GM18873 (cell line): ENCODE data around the gene GMDS.

Source experiments
- ATAC-seq: cut with Tn5 transposase; IDR thresholded peaks from one replicate; pipeline ENCODE4 v1.9.1; 2021; ENCODE audit warnings: mild to moderate bottlenecking, moderate library complexity, moderate number of reproducible peaks; ENCODE audit not compliant: unreplicated experiment, low FRiP score

GMDS gene

DNA sequence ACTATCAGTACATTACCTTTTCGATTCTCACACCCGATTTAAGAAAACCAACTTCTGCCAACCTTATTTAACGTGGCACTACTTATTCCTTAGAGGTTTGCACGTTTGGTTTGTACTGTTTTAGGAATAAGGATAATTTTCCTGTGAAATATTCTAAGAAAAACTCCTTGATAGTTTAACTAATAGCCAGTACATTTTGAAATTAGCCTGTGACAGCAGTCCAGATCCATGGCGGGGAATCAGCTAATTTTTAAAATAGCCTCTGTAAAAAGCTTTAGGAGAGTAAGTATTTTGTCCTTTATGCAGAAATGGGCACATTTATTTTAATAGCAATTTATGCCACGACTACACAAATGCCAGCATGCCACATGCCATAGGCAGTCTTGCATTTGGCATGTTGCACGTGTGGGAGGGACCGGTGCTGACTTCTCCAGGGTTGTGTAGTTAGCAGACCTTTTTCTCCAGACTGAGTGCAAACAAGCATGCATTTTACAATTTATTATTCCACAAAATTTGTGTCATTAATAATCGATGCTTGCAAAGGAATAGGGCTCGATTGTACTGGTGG, 629.5 kb downstream of the GMDS start:
- ATAC-seq = no peak

DNA sequence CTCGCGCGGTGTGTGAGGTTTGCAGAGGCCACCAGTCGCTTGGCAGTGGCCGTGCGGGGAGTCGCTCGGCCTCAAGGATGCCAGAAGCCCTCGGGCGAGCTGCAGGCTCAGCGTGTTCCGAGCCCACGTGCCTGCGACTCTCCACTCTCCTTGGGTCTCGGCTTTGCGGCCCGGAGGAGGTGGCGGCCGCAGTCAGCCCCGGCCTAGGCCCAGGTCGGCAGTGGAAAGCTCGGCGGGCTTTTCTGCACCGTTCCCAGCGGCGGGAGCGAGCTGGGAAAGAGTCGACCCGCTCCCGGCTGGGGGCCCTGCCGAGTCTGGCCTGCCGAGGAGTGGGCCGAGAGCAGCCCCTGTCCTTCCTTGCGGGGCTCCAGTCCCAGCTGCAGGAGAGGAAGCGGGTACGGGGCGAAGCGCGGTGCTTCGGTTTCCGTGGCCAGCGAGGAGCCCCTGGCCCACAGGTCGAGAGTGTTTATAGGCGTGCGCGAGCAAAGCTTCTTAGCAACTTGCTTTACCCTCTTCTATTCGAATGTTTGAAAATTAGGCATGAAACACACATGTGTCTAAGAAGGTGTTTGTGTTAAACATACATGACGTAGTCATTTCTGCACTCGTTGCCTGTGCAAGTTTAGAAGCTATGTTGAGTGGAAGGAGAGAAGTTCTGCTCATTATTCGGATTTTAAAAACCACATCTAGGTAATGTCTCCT, 630.1 kb downstream of the GMDS start:
- ATAC-seq = no peak

DNA sequence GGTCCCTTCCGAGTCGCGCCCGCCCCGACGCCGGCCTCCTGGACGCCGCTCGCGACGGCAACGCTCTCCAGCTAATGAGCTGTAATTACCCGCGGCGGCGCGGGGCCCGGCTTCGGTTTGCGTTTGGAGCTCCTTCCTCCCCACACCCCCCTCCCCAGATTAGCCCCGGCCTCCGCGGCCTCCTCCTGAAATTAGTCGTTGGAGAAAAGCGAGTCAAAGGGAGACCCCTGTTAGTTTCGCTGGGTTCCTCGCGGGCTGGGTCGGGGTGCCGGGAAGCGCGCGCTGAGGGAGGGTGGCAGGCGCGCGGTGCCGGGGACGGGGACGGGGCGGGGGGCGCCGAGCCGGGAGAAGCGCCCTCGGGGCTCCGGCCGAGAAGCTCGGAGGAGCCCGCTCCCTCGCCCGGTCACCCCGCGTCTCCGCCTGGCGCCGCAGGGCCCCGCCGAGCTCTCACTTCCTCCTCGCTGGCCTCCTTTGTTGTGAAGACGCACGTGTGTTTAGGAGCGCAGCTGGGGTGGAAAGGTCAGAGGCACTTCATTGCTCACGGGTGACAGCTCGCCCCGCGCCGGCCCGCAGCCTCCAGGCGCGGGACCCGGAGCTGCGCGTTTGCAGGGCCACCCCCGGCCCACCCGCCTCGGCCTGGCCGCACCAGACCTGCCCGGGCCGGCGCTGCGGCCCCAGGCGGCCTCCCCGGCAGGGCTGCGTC, 630.8 kb downstream of the GMDS start:
- no peak for ATAC-seq

DNA sequence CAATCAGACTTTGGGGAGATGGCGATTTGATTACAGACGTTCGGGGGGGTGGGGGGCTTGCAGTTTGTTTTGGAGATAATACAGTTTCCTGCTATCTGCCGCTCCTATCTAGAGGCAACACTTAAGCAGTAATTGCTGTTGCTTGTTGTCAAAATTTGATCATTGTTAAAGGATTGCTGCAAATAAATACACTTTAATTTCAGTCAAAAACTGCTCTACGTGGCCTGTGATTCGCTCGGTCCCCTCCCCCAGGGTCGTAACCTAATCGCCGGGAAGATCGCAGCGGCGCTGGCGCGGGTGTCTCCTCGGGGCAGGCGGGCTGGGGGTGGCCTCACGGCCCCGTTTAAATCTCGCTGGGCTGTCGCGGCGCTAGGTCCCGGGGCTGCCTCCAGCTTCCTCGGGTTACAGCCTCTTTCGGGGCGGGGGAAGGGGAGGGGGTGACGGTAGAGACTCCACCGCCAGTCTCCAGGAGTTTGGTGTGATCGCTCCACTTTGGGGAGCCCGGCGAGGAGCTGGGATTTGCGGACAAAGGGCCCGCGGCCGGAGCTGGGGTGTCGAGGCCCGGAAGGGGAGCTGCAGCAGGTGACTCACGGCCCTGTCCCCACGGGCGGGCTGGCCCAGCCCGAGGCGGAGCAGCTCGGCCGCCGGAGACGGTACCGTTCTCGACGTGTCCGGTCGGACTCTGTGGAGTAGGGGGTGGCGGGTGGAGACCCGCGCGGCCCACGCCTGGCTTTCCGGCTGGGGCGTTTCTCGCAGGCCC, 631.5 kb downstream of the GMDS start:
- no peak for ATAC-seq

DNA sequence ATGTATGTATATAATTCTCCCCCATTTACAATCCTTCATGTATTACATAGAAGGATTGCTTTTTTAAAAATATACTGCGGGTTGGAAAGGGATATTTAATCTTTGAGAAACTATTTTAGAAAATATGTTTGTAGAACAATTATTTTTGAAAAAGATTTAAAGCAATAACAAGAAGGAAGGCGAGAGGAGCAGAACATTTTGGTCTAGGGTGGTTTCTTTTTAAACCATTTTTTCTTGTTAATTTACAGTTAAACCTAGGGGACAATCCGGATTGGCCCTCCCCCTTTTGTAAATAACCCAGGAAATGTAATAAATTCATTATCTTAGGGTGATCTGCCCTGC, 632.1 kb downstream of the GMDS start:
- no peak for ATAC-seq

DNA sequence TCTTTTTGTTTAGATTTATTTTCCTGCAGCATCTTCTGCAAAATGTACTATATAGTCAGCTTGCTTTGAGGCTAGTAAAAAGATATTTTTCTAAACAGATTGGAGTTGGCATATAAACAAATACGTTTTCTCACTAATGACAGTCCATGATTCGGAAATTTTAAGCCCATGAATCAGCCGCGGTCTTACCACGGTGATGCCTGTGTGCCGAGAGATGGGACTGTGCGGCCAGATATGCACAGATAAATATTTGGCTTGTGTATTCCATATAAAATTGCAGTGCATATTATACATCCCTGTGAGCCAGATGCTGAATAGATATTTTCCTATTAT, 632.5 kb downstream of the GMDS start:
- no peak for ATAC-seq

DNA sequence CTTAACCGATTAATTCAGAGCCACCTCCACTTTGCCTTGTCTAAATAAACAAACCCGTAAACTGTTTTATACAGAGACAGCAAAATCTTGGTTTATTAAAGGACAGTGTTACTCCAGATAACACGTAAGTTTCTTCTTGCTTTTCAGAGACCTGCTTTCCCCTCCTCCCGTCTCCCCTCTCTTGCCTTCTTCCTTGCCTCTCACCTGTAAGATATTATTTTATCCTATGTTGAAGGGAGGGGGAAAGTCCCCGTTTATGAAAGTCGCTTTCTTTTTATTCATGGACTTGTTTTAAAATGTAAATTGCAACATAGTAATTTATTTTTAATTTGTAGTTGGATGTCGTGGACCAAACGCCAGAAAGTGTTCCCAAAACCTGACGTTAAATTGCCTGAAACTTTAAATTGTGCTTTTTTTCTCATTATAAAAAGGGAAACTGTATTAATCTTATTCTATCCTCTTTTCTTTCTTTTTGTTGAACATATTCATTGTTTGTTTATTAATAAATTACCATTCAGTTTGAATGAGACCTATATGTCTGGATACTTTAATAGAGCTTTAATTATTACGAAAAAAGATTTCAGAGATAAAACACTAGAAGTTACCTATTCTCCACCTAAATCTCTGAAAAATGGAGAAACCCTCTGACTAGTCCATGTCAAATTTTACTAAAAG, 633.0 kb downstream of the GMDS start:
- ATAC-seq = no peak

DNA sequence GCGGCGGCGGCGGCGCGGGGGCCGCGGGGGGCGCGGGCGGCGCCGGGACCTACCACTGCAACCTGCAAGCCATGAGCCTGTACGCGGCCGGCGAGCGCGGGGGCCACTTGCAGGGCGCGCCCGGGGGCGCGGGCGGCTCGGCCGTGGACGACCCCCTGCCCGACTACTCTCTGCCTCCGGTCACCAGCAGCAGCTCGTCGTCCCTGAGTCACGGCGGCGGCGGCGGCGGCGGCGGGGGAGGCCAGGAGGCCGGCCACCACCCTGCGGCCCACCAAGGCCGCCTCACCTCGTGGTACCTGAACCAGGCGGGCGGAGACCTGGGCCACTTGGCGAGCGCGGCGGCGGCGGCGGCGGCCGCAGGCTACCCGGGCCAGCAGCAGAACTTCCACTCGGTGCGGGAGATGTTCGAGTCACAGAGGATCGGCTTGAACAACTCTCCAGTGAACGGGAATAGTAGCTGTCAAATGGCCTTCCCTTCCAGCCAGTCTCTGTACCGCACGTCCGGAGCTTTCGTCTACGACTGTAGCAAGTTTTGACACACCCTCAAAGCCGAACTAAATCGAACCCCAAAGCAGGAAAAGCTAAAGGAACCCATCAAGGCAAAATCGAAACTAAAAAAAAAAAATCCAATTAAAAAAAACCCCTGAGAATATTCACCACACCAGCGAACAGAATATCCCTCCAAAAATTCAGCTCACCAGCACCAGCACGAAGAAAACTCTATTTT, 633.7 kb downstream of the GMDS start:
- ATAC-seq = no peak

DNA sequence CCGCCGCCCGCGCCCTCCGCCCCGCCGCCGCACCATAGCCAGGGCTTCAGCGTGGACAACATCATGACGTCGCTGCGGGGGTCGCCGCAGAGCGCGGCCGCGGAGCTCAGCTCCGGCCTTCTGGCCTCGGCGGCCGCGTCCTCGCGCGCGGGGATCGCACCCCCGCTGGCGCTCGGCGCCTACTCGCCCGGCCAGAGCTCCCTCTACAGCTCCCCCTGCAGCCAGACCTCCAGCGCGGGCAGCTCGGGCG, 634.2 kb downstream of the GMDS start:
- no peak for ATAC-seq

DNA sequence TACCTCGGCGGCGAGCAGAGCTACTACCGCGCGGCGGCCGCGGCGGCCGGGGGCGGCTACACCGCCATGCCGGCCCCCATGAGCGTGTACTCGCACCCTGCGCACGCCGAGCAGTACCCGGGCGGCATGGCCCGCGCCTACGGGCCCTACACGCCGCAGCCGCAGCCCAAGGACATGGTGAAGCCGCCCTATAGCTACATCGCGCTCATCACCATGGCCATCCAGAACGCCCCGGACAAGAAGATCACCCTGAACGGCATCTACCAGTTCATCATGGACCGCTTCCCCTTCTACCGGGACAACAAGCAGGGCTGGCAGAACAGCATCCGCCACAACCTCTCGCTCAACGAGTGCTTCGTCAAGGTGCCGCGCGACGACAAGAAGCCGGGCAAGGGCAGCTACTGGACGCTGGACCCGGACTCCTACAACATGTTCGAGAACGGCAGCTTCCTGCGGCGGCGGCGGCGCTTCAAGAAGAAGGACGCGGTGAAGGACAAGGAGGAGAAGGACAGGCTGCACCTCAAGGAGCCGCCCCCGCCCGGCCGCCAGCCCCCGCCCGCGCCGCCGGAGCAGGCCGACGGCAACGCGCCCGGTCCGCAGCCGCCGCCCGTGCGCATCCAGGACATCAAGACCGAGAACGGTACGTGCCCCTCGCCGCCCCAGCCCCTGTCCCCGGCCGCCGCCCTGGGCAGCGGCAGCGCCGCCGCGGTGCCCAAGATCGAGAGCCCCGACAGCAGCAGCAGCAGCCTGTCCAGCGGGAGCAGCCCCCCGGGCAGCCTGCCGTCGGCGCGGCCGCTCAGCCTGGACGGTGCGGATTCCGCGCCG, 634.7 kb downstream of the GMDS start:
- no peak for ATAC-seq

DNA sequence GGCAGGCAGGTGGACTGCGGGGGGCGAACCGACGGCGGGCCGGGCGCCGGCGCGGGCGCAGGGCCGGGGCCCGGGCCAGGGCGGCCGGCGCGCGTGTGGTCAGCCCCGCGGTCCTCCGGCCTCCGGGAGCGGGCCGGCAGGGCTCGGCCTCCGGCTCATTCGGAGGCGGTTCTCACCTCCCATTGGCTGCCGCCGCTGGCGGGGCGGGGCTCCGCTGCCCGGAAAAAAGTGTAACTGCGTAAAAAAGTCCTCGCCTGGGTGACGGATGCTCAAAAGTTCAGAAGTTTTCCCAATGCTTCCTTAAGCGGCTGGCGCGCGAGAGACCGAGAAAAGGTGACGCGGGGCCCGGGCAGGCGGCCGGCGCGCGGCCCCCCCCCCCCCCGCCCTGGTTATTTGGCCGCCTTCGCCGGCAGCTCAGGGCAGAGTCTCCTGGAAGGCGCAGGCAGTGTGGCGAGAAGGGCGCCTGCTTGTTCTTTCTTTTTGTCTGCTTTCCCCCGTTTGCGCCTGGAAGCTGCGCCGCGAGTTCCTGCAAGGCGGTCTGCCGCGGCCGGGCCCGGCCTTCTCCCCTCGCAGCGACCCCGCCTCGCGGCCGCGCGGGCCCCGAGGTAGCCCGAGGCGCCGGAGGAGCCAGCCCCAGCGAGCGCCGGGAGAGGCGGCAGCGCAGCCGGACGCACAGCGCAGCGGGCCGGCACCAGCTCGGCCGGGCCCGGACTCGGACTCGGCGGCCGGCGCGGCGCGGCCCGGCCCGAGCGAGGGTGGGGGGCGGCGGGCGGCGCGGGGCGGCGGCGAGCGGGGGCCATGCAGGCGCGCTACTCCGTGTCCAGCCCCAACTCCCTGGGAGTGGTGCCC, 635.5 kb downstream of the GMDS start, which contains the start of gene FOXC1:
TSS of gene FOXC1 (plus strand) at position 268 of the 849 bp plus-strand sequence. CDS start at position 799, 531 bp downstream.
- no peak for ATAC-seq

DNA sequence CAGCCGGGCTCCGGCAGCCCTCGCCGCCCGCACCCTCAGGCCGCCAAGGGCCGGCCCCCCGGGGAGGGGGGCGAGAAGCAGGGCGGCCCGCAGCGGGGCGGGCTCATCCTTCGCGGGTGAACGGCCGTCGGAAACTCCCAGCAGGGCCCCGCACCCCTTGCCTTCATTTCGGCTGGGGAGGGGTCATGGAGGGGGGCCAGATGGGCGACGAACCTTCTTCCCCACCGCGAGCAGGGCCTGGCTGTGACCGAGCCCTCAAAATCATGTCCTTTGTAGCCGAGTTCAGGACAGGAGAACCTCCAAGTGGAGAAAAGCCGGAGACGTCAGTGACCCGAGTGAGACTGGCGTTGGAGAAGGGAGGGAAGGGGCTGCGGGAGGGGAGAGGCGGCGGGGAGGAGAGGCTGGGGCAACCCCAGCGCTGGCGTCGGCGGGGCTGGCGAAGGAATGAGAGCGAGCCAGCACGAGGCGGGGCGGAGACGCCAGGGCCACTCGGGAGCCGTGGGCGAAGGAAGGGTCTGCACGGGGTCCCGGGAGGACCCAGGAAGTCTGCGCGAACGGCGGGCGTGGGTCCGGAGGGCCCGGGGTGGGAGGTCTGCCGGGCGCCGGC, 636.3 kb downstream of the GMDS start:
- ATAC-seq = no peak

DNA sequence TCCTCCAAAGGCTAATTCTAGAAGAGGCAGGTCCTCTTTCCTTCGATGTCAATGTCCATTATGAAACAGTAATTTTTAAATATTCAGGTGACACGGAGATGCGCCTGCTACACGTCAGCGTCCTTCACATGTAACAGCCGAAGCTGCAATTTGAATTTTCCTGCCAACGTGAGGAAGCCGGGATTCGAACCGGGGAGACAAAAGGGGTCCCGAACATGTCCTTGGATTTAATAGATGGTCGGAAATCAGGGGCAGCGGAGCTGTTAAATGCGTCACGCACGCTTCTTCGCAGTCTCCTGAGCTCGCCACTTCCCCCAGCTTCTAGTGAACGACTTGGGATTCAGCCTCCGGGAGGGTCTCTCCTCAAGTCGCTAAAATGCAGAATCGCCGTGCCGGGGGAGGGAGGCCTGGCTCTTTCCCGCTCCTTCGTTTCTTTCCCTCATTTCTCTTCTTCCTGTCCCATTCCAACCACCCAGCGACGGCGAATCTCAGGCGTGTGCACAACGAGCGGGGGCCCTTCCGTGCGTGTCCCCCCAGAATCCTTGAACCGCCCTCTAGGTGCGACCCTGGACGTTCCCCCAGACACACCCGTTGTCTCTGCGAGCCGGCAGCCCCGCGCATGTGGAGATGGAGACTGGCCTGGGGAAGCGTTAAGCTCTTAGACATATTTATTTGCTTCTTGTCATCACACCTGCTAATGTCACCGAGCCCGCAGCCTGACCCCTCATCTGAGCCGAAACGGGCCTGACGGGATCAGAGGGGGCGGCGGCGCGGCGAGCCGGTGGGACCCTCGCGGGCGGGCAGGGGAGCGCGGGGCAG, 637.0 kb downstream of the GMDS start:
- no peak for ATAC-seq

DNA sequence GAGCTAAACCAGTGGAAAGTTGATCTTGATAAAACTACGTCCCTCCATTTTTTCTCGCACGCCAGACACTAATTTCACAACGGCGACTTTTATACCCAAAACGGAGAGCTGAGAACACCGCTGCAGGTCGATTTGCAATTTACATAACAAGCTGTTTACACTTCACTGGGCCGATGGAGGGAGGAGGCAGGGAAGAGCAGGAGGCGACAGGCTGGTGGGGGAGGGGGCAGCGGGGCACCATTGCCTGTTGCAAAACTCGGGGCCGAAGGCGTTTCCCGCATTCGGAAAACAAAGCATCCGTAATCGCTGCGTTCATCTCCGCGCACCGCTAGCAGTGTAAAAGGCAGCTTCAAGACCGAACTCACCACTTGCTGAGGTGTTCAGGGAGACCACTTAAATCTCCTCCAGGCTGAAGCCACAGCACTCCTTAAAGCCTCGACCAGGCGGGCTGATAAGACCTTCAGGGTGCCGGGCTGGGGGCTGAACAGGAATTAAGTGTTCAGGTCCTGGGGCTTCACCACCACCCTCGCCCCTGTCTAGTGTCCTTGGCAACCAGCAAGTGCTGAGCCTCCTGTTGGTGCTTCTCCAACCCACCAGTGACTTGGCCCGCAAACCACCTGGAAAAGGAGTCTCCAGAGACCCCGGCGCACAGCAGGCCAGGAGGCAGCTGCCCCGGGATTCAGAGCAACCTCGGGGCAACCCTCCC, 637.7 kb downstream of the GMDS start:
- ATAC-seq = no peak

DNA sequence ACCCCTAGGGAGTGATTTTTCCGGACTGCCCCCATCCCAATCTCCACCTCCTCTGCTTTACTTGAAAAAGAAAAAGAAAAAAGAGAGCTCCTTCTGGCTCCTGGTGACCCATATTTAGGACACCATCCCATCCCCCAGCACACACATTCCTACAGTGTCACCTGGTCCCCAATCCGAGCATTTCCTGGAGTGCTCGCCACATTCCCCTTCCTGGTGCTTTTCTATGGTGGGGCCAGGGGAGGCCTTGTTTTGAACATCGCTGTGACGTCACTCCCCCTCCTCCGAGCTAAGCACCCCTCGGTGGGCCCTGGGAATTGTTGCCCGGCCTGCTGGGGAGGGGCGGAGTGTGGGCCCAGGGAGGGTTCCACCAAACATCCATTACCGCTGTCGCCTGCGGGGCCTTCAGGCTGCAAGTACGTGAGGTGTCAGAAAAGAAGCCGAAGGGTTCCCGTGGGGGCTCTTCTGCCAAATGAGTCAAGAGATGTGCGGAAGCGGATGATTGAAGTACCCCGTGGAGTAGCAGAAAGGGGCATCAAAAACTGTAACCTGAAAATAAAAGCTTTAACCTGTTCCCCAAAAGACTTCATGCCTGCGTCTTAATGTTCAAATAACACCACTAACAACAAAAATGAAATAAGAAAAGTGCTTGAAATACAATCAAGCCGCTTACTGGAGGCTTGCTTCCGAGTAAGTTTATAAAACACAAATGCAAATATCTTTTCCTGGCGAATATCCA, 638.5 kb downstream of the GMDS start:
- no peak for ATAC-seq
